Right lobe of liver (tissue), 4 donors: ENCODE data around the gene NANS.

Experiments used
- POLR2A ChIP-seq: fragments of 450-650 bp; IDR thresholded peaks from one replicate; pipeline ENCODE4 v1.6.1; 2017; ENCODE audit warnings: antibody characterized with exemption, mild to moderate bottlenecking
- TF ChIP-seq, protein P1 (sequence below), 4 donors: fragments of 200-600 bp in 3 of 4; fragments of 450-650 bp in 1 of 4; IDR thresholded peaks; one replicate each; pipeline versions ENCODE4 v1.5.1 to v1.8.0; 2016 to 2022; ENCODE audit warnings: antibody characterized with exemption in 4 of 4, mild to moderate bottlenecking in 2 of 4
- donor health status: DM: no; HTN: no; CAD: no.
- donor health status: DM: no; HTN: no; CAD: no.
- donor health status: DM: no; HTN: yes; CAD: no.

DNA sequence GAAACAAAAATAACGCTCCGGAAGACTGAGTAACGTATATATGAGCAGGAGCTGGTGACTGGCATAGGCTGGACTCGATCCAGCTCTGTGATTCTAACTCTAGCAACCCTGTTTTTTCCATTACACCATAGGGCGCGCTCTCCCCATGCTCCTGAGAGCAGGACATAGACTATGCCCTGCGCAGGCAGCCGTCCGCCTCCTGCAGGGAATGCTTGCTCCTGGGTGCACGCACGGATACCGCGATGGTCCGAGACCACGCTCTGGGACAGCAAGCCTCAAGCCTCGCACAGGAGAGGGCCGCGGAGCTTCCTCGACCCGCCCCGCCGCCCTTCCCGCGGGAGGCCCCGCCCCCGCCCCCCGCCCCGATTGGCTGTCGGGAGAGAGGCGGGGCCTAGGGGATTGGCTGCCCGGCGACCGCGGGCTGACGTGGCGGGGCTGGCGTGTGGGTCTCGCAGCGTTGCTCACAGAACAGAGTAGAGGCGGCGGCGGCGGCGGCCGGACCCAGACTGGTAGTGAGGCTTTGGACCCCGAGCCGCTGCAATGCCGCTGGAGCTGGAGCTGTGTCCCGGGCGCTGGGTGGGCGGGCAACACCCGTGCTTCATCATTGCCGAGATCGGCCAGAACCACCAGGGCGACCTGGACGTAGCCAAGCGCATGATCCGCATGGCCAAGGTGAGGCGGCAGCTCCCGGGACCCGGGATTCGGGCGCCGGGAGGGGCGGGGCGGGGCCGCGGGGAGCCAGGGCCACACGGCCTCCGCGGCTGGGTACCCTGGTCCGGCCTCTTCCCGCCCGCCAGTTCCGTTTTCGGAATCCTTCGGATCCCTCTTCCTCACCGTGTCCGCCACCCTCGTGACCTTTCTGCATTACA lies at the start of gene NANS:
- TF ChIP-seq, protein P1, sequence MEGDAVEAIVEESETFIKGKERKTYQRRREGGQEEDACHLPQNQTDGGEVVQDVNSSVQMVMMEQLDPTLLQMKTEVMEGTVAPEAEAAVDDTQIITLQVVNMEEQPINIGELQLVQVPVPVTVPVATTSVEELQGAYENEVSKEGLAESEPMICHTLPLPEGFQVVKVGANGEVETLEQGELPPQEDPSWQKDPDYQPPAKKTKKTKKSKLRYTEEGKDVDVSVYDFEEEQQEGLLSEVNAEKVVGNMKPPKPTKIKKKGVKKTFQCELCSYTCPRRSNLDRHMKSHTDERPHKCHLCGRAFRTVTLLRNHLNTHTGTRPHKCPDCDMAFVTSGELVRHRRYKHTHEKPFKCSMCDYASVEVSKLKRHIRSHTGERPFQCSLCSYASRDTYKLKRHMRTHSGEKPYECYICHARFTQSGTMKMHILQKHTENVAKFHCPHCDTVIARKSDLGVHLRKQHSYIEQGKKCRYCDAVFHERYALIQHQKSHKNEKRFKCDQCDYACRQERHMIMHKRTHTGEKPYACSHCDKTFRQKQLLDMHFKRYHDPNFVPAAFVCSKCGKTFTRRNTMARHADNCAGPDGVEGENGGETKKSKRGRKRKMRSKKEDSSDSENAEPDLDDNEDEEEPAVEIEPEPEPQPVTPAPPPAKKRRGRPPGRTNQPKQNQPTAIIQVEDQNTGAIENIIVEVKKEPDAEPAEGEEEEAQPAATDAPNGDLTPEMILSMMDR (IDR thresholded peaks at IDR 0.05) = no peak
- TF ChIP-seq POLR2A = peak; percentile 99
